GM23248 (cell line): ENCODE data around the gene C1QTNF1.

ENCODE experiments used
- EZH2 ChIP-seq: fragments of 200-600 bp; sonication (generic); IDR thresholded peaks from 2 replicates; pipeline ENCODE4 v1.6.1; 2018; ENCODE audit warnings: antibody characterized with exemption, mild to moderate bottlenecking; ENCODE audit not compliant: insufficient read depth, poor library complexity, severe bottlenecking
- EZH2phosphoT487 ChIP-seq: fragments of 200-600 bp; sonication (generic); IDR thresholded peaks from 2 replicates; pipeline ENCODE4 v1.6.1; 2018; ENCODE audit warnings: antibody characterized with exemption, moderate library complexity, mild to moderate bottlenecking, low read depth; ENCODE audit not compliant: insufficient read depth

- TF ChIP-seq EZH2 = no peak
- TF ChIP-seq EZH2phosphoT487 = no peak
Observed at GRCh38 chr17:79005063-79005861, 18.7 kb upstream of the C1QTNF1 start.
